SU-DHL-6 (cell line): Measurements from ENCODE around the gene NR1D1.

Source experiments
- CTCF ChIP-seq: fragments of 200-600 bp; sonication (generic); IDR thresholded peaks from one replicate; pipeline ENCODE4 v1.5.1; 2017; ENCODE audit warnings: antibody characterized with exemption, mild to moderate bottlenecking, low read length, moderate library complexity; ENCODE audit not compliant: insufficient read depth, poor library complexity, severe bottlenecking
- EZH2phosphoT487 ChIP-seq: fragments of 200-600 bp; sonication (generic), shearing (Covaris generic); conservative IDR thresholded peaks from 2 replicates; pipeline ENCODE4 v1.6.1; 2018; ENCODE audit warnings: mild to moderate bottlenecking, antibody characterized with exemption, low read length, moderate library complexity, mixed read lengths

DNA sequence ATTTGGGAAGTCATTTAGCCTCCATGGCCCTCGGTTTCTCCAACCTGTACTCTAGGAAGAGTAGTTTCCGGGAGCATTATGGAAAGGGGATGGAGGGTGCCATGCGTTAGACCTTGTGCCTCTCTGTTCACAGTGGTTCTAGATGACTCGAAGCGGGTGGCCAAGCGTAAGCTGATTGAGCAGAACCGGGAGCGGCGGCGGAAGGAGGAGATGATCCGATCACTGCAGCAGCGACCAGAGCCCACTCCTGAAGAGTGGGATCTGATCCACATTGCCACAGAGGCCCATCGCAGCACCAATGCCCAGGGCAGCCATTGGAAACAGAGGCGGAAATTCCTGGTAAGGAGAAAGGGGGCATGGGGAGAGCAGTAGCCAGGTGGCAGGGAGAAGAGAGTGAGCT, 15.9 kb downstream of the NR1D1 start:
- no peak for TF ChIP-seq CTCF
- no peak for TF ChIP-seq EZH2phosphoT487
